ENCODE data around the gene SIRT3.

The SIRT3 gene

DNA sequence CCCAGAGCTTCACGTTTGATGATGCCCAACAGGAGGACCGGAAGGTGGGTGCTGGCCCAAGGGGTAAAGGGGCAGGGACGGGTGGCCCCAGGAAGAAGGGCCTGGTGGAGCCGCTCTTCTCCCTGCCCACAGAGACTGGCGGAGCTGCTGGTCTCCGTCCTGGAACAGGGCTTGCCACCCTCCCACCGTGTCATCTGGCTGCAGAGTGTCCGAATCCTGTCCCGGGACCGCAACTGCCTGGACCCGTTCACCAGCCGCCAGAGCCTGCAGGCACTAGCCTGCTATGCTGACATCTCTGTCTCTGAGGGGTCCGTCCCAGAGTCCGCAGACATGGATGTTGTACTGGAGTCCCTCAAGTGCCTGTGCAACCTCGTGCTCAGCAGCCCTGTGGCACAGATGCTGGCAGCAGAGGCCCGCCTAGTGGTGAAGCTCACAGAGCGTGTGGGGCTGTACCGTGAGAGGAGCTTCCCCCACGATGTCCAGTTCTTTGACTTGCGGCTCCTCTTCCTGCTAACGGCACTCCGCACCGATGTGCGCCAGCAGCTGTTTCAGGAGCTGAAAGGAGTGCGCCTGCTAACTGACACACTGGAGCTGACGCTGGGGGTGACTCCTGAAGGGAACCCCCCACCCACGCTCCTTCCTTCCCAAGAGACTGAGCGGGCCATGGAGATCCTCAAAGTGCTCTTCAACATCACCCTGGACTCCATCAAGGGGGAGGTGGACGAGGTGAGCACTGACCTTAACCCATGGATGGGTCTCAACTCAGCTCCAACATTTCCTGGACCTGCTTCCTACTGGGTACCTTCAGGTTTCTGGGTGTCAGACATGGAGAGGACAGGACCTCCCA lies 26.6 kb downstream of the SIRT3 start:
- peak overlapping the region; percentile 86 for H3K4me3 ChIP-seq (replicated peaks; ENCODE audit: insufficient read depth, low read length)
- TF ChIP-seq SPI1 (IDR thresholded peaks at IDR 0.05; ENCODE audit: borderline replicate concordance, low read depth), result no peak
- no peak for TF ChIP-seq GABPA (IDR thresholded peaks at IDR 0.05; ENCODE audit: low read depth)
- TF ChIP-seq POLR2AphosphoS5 (IDR thresholded peaks at IDR 0.05; ENCODE audit: low read depth), result no peak
- no peak for TF ChIP-seq REST (IDR thresholded peaks at IDR 0.05; ENCODE audit: insufficient replicate concordance, low read depth)
- H3K27me3 ChIP-seq (ENCODE audit: insufficient read depth, poor library complexity, severe bottlenecking), result no peaks in the 10 kb centered on the region
- peak overlapping the region; percentile 99 for H3K27ac ChIP-seq (replicated peaks)
- DNase-seq (ENCODE audit: low read depth in 1 of 2, low spot score in 1 of 2), result peak in 1 of 2 experiments; percentile 37

DNA sequence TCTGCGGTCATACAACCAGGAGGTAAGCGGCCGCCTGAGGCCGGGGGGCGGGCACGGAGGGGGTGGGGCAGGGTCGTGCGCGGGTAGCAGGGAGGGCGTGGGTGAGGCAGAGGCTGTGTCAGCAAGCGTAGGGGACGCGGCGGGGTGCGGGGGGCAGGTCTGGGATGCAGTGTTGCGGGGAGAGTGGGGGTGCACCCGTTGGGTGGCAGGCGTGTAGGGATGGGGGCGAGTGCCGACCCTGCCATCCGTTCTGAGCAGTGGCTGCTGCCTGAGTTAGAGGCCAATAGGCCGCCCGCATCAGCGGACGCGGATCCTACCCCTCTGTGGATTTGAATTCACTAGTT lies 27.3 kb downstream of the SIRT3 start:
- peak overlapping the region; percentile 86 for H3K4me3 ChIP-seq (replicated peaks; ENCODE audit: insufficient read depth, low read length)
- TF ChIP-seq POLR2AphosphoS5 (IDR thresholded peaks at IDR 0.05; ENCODE audit: low read depth) (no peak), REST (IDR thresholded peaks at IDR 0.05; ENCODE audit: insufficient replicate concordance, low read depth) (no peak), SPI1 (IDR thresholded peaks at IDR 0.05; ENCODE audit: borderline replicate concordance, low read depth) (no peak), GABPA (IDR thresholded peaks at IDR 0.05; ENCODE audit: low read depth) (no peak)
- TF ChIP-seq, protein P1, sequence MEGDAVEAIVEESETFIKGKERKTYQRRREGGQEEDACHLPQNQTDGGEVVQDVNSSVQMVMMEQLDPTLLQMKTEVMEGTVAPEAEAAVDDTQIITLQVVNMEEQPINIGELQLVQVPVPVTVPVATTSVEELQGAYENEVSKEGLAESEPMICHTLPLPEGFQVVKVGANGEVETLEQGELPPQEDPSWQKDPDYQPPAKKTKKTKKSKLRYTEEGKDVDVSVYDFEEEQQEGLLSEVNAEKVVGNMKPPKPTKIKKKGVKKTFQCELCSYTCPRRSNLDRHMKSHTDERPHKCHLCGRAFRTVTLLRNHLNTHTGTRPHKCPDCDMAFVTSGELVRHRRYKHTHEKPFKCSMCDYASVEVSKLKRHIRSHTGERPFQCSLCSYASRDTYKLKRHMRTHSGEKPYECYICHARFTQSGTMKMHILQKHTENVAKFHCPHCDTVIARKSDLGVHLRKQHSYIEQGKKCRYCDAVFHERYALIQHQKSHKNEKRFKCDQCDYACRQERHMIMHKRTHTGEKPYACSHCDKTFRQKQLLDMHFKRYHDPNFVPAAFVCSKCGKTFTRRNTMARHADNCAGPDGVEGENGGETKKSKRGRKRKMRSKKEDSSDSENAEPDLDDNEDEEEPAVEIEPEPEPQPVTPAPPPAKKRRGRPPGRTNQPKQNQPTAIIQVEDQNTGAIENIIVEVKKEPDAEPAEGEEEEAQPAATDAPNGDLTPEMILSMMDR (IDR thresholded peaks at IDR 0.05; ENCODE audit: insufficient read depth, low read length), result no peak
- H3K27ac ChIP-seq (replicated peaks), result peak overlapping the region; percentile 99
- no peaks in the 10 kb centered on the region for H3K27me3 ChIP-seq (ENCODE audit: insufficient read depth, poor library complexity, severe bottlenecking)
- DNase-seq (ENCODE audit: low read depth in 1 of 2, low spot score in 1 of 2), result no peak

GRCh38 chr11:208181-208916 lies 27.8 kb downstream of the SIRT3 start:
- Histone ChIP-seq H3K27ac (replicated peaks) (peak overlapping the region; percentile 99), H3K27me3 (ENCODE audit: insufficient read depth, poor library complexity, severe bottlenecking) (no peaks in the 10 kb centered on the region), H3K4me3 (replicated peaks; ENCODE audit: insufficient read depth, low read length) (peak overlapping the region; percentile 86)
- DNase-seq (ENCODE audit: low read depth in 1 of 2, low spot score in 1 of 2), result peak; percentile 69 to 76
- TF ChIP-seq POLR2AphosphoS5 (IDR thresholded peaks at IDR 0.05; ENCODE audit: low read depth), result peak; percentile 29
- no peak for TF ChIP-seq GABPA (IDR thresholded peaks at IDR 0.05; ENCODE audit: low read depth)
- TF ChIP-seq REST (IDR thresholded peaks at IDR 0.05; ENCODE audit: insufficient replicate concordance, low read depth), result peak; percentile 14
- peak; percentile 76; the same call in 1 of the 2 replicates for TF ChIP-seq SPI1 (IDR thresholded peaks at IDR 0.05; ENCODE audit: borderline replicate concordance, low read depth)

All from HL-60 (cell line).